ENCODE measurements around the gene SNRNP70. TPM values are rescaled to one million over a fixed set of nuclear protein-coding genes. Genes with fewer than 3 reads are reported as not detected.

Gene SNRNP70
- total and polyA plus RNA-seq, 10 of the 15 experiments (the other 5 are each of a cell fraction or from before 2014, with no cell fraction given) = 2.7 to 453 (median 159) TPM

GRCh38 chr19:49118565-49119410 lies 33.5 kb downstream of the SNRNP70 start, which contains the start of gene C19orf73 (continued):
- no peak for TF ChIP-seq ZNF384 (IDR thresholded peaks at IDR 0.05; ENCODE audit: borderline replicate concordance, low read depth, low read length)
- no peak for TF ChIP-seq SREBF2 (IDR thresholded peaks at IDR 0.05; ENCODE audit: low read length)

DNA sequence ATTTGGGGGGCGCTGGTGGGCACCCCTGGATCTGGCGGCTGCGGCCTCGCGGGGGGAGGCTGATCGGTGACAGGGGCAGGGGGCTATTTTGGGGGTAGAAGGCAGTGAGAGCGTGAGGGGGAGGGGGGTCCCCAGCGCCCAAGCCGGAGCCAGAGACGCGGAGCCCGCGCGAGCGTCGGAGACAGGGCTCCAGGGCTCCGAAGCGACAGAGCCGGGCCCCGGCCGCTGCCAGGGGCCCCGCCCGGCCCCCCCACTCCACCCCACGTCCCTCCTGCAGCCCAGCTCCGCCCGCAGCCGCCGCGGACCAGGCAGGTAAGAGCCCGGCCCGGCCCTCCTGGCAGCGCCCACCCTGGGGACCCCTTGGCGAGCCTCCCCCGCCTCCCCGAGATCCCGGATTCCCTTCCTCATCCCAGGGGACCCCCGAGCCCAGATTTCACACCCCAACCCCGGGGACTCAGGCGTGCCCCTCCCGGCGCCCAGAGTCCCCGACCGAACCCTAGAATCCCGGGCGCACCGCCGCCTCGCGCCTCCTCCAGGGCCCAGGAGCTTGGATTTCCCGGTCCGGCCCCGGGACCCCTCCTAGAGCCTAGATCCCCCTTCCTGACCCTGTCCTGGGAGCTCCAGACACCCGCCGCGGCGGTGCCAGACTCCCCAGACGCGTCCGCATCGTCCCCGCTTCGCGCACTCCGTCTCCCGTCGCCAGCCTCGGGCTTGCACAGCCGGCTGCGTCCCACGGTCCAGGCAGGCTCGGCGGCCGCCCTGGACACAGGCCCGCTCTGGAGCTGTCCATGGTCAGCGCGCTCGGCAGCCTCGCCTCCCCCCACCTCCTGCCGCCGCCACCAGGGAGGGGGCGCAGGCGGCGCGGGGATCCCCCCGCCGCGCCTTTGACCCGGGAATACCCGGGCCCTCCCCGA lies 34.4 kb downstream of the SNRNP70 start, which contains the start of gene PPFIA3:
Gene PPFIA3, plus strand, starts transcription at position 134 of the 914 bp plus-strand sequence. CDS start 8,330 bp downstream, outside the sequence.
- ChIA-PET RAD21 (ENCODE audit: unreplicated experiment) (no interaction called here), CTCF (interaction anchor here (1.2 to 1.6 kb wide), 2 partner anchors 13 to 22 kb away, joined by 3 to 4 read pairs; no protein-coding TSS in a partner anchor), SMC1A (ENCODE audit: uncharacterized antibody, unreplicated experiment) (no interaction called here), POLR2A (no interaction called here)
- no peak for FAIRE-seq
- intact Hi-C loops (cut with micrococcal nuclease; ENCODE audit: unreplicated experiment) = no loop called here
- Histone ChIP-seq H3K9ac (ENCODE audit: control insufficient read depth, insufficient read depth, low read length) (peak within 1 kb of the TSS; percentile 76), H4K20me1 (ENCODE audit: control insufficient read depth, insufficient read depth) (no peaks in the 10 kb centered on the region), H3K4me2 (ENCODE audit: control insufficient read depth, insufficient read depth) (peak within 1 kb of the TSS; percentile 75), H3K9me3 (replicated peaks; ENCODE audit: control insufficient read depth, insufficient read depth, low read length) (no peaks in the 10 kb centered on the region), H3K27ac (ENCODE audit: control insufficient read depth, insufficient read depth) (peak within 1 kb of the TSS; percentile 73), H3K4me3 (peak within 1 kb of the TSS; percentile 60; the same call in 1 of the 2 replicates), H3K4me1 (ENCODE audit: control insufficient read depth, insufficient read depth, low read length) (peaks cover 8% of the 10 kb centered on the region; the same call in 1 of the 2 replicates), H3K27me3 (replicated peaks in 1 of 2; ENCODE audit: control insufficient read depth in 2 of 2, insufficient read depth in 2 of 2, low read length in 1 of 2) (peaks cover 7 to 8% of the 10 kb centered on the region in 2 experiments), H3K36me3 (ENCODE audit: control insufficient read depth in 2 of 2, insufficient read depth in 2 of 2, low read length in 1 of 2) (no peaks in the 10 kb centered on the region), H3K79me2 (ENCODE audit: control insufficient read depth, insufficient read depth, low read length) (no peaks in the 10 kb centered on the region), H2AFZ (ENCODE audit: control insufficient read depth, low read depth, low read length) (peak within 1 kb of the TSS; percentile 96)
- 3% methylated on average over 52 of the region's 90 CpGs for WGBS (ENCODE audit: insufficient coverage, insufficient replicate concordance, low lambda C conversion rate, missing lambda C conversion rate)
- no peak for DNase-seq (ENCODE audit: low read depth, low spot score)
- in situ Hi-C loops (cut with MboI) = no loop called here
- ATAC-seq = no peak; the same call in 2 of the 3 replicates
- BruUV-seq (replicated peaks) = no TSS peak
- TF ChIP-seq, protein P1, sequence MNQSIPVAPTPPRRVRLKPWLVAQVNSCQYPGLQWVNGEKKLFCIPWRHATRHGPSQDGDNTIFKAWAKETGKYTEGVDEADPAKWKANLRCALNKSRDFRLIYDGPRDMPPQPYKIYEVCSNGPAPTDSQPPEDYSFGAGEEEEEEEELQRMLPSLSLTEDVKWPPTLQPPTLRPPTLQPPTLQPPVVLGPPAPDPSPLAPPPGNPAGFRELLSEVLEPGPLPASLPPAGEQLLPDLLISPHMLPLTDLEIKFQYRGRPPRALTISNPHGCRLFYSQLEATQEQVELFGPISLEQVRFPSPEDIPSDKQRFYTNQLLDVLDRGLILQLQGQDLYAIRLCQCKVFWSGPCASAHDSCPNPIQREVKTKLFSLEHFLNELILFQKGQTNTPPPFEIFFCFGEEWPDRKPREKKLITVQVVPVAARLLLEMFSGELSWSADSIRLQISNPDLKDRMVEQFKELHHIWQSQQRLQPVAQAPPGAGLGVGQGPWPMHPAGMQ (IDR thresholded peaks at IDR 0.05; ENCODE audit: borderline replicate concordance) = no peak
- TF ChIP-seq BHLHE40 (IDR thresholded peaks at IDR 0.05; ENCODE audit: borderline replicate concordance in 1 of 2, low read depth in 2 of 2, low read length in 1 of 2) (no peak), HSF1 (IDR thresholded peaks at IDR 0.05; ENCODE audit: low read depth, low read length) (no peak), MYC (IDR thresholded peaks at IDR 0.05; ENCODE audit: insufficient read depth, insufficient read length, insufficient replicate concordance, low read length, severe bottlenecking) (no peak), GATAD2B (conservative IDR thresholded peaks at IDR 0.05; ENCODE audit: low read depth) (peak; percentile 46; the same call in 1 of the 2 replicates), GABPA (IDR thresholded peaks at IDR 0.05; ENCODE audit: low read depth) (no peak), SUPT20H (IDR thresholded peaks at IDR 0.05; ENCODE audit: borderline replicate concordance, control insufficient read depth, low read depth, low read length) (no peak), RB1 (IDR thresholded peaks at IDR 0.05; ENCODE audit: borderline replicate concordance) (no peak), TCF7 (IDR thresholded peaks at IDR 0.05; ENCODE audit: borderline replicate concordance) (no peak), KDM1A (IDR thresholded peaks at IDR 0.05; ENCODE audit: borderline replicate concordance) (no peak)

Measured in GM12878 (cell line).